Placental pericyte (primary cell): ENCODE data around the gene SP8. TPM values are rescaled to one million over a fixed set of nuclear protein-coding genes. Genes with fewer than 3 reads are reported as not detected.

Experiments
- total RNA-seq: library from RNA; depleted of rRNA; stranded (reverse); fragments of >200 nt; gene quantifications from 2 replicates; pipeline ENCODE4 v1.2.3, GENCODE V29; 2012

Gene SP8
- not detected in 2 replicates for total RNA-seq

GRCh38 chr7:20786779-20787659 is at the start of gene SP8:
Gene SP8 (minus strand): TSS chr7:20786886. CDS start chr7:20786798, 88 bp downstream.

Other genes starting within 250 kb of the SP8 start
- not detected in 2 replicates for gene ABCB5, start 171.2 kb downstream of the SP8 start, total RNA-seq